Measurements from ENCODE around the gene HAS3. TPM values are rescaled to one million over a fixed set of nuclear protein-coding genes. Genes with fewer than 3 reads are reported as not detected.

HAS3 gene
- total RNA-seq, 1 experiment from 2014 or later, result 100 TPM

- Mint-ChIP-seq H3K9me3 (no peaks in the 10 kb centered on the region), H3K4me3 (peak overlapping the region; percentile 99), H3K36me3 (ENCODE audit: insufficient read depth in 1 of 3, low read depth in 3 of 3) (peaks cover 6 to 52% (median 29%) of the 10 kb centered on the region in 3 experiments; a peak in 6 of 7 replicates), H3K27me3 (ENCODE audit: low read depth) (no peaks in the 10 kb centered on the region), H3K4me1 (peaks cover 24 to 33% of the 10 kb centered on the region in 2 experiments), H3K27ac (0 out of 7 replicates have a peak overlapping the region, but pooled peaks of 1 of the 3 experiments have one; percentile 17)
- no peak overlapping the region for H3T11ph ChIP-seq (ENCODE audit: low read length)
- TF ChIP-seq CTCF (conservative IDR thresholded peaks at IDR 0.05), result no peak
- H3K9me3 ChIP-seq (ENCODE audit: control insufficient read depth, low read depth, low read length), result no peaks in the 10 kb centered on the region
- H3K79me1 ChIP-seq (ENCODE audit: insufficient read depth, low read depth, low read length, poor library complexity, severe bottlenecking), result peaks cover 3% of the 10 kb centered on the region
- no peaks in the 10 kb centered on the region for H3K27me3 ChIP-seq (ENCODE audit: insufficient read depth, low read length)
- H4K8ac ChIP-seq (replicated peaks; ENCODE audit: insufficient read length, low read depth, low read length), result no peak overlapping the region
- no peak overlapping the region for H2AFZ ChIP-seq (ENCODE audit: low read length)
- H2BK5ac ChIP-seq (ENCODE audit: insufficient read length, low read length), result no peak overlapping the region
- H3K23me2 ChIP-seq (ENCODE audit: insufficient read length, low read depth, low read length, poor library complexity, severe bottlenecking), result peaks cover 12% of the 10 kb centered on the region
- no peak overlapping the region for H3K4ac ChIP-seq (ENCODE audit: low read depth, low read length)
- no peak overlapping the region for H2AK5ac ChIP-seq (ENCODE audit: insufficient read length, low read length)
- H3K4me1 ChIP-seq (ENCODE audit: insufficient read depth, low read length), result peaks cover 2% of the 10 kb centered on the region; the same call in 1 of the 2 replicates
- no peak overlapping the region for H3K14ac ChIP-seq (ENCODE audit: insufficient read depth, low read length)
- H3K79me2 ChIP-seq (ENCODE audit: insufficient read depth, low read length), result peaks cover 35% of the 10 kb centered on the region
- no peak for DNase-seq
- H3K9ac ChIP-seq (ENCODE audit: extremely low read depth, insufficient read length, low read length), result no peak overlapping the region
- H2BK12ac ChIP-seq (ENCODE audit: insufficient read length, low read depth, low read length), result no peak overlapping the region
- H2BK20ac ChIP-seq (ENCODE audit: low read depth, low read length, poor library complexity, severe bottlenecking), result no peak overlapping the region
- no peak overlapping the region for H3K23ac ChIP-seq (ENCODE audit: insufficient read length, low read depth, low read length)
- H3K4me2 ChIP-seq (ENCODE audit: insufficient read depth, insufficient read length, low read length), result peak overlapping the region; percentile 70
- no peak overlapping the region for H2BK15ac ChIP-seq (ENCODE audit: low read depth, low read length)
- no peak overlapping the region for H3K18ac ChIP-seq (ENCODE audit: insufficient read length, low read depth, low read length)
- H4K5ac ChIP-seq (ENCODE audit: insufficient read length, low read depth, low read length), result no peak overlapping the region
- peaks cover 2% of the 10 kb centered on the region for H4K20me1 ChIP-seq (ENCODE audit: control insufficient read depth, insufficient read depth, insufficient read length)
- no peak overlapping the region for H2BK120ac ChIP-seq (ENCODE audit: low read depth, low read length, poor library complexity, severe bottlenecking)
- no CpG with 5 or more reads among the region's 6 CpGs for WGBS (ENCODE audit: extremely low coverage, insufficient read length, low lambda C conversion rate)
- H3K56ac ChIP-seq (ENCODE audit: insufficient read length, low read depth, low read length), result no peak overlapping the region
- H4K91ac ChIP-seq (ENCODE audit: insufficient read length, low read depth, low read length), result no peak overlapping the region
- H3K27ac ChIP-seq (ENCODE audit: insufficient read length, low read depth, low read length), result no peak overlapping the region
Measured at GRCh38 chr16:69130461-69130860, 25.0 kb downstream of the HAS3 start.

All from H9 (cell line).